ENCODE data around the gene NOD2.

NOD2 gene

DNA sequence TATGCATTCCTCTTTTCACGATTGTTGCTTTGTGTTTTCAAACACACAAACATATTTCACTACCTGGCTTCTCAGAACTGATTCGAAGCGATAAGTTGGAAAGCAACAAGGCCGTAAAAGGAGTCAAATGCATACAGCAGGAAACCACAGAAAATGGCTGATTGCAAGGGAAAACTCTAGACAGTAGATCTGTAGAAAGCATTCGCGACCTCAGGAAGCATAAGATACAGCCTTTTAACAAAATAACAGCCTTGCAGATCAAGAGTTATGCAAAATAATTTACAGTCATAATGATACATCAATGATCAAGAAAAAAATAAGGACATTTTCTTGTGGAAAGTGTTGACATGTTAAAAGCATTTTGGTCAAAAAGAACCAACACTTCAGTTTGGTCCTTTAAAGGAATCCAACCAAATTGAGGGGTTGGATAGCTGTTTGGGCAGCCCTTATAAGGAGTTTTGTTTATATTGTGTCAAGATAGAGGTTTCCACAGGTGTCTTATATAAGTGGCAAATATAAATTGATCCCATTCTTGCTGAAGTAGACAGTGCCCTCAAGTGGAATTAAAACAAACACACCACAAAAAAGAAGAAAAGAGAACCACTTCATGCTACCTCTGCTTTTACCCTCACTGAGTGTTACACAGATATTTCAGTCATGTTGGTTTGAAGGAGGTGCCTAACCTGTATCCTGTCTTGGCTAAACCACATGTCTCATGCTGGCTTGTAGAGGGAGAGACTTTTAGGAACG, 54.0 kb downstream of the NOD2 start:
- Mint-ChIP-seq H3K4me1 (peaks cover 59% of the 10 kb centered on the region), H3K9me3 (no peaks in the 10 kb centered on the region), H3K27me3 (no peaks in the 10 kb centered on the region), H3K27ac (ENCODE audit: low read depth) (peak overlapping the region; percentile 89), H3K36me3 (ENCODE audit: insufficient read depth) (peaks cover 61% of the 10 kb centered on the region), H3K4me3 (peak overlapping the region; percentile 70)
- ATAC-seq (replicated peaks; ENCODE audit: extremely low read depth, poor library complexity, severe bottlenecking) (peak; percentile 73), DNase-seq (ENCODE audit: low spot score in 2 of 2) (no peak)

DNA sequence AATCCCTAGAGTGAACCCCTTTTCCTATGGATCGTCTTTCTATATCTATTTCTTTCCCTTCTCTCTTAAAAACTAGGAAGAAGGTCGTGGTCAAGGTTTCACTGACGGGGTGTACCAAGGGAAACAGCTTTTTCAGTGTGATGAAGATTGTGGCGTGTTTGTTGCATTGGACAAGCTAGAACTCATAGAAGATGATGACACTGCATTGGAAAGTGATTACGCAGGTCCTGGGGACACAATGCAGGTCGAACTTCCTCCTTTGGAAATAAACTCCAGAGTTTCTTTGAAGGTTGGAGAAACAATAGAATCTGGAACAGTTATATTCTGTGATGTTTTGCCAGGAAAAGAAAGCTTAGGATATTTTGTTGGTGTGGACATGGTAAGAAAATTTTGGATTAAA, 58.1 kb downstream of the NOD2 start:
- peaks cover 64% of the 10 kb centered on the region for H3K36me3 Mint-ChIP-seq (ENCODE audit: insufficient read depth)

DNA sequence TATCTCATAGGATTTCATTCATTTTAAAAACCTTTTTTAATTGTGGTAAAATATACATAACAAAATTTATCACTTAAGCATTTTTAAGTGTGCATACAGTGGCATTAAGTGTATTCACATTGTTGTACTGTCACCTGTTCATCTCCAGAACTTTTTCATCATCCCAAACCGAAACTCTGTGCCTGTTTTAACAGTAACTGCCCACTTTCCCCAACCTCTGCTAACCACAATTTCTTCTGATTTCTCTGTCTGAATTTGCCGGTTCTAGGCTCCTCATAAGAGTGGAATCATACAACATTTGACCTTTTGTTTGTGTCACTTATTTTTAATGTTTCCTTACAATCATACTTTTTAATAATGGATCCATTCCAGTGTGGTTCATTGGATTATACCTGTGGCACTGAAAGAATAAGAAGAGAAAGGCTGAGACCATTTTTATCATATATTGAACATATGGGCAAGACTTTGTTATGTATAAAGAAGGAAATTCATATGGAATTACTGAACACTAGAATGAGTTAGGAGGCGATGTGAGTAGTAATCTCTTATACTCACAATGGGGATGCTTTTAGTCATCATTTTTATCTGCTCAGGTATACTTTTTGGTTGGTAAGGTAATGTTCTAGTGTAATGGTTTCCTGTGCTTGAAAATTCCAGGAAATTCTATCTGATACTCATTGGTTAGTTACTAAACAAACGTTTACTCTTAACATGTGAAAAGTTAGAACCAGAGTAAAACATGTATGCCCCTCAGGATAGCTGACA, 59.2 kb downstream of the NOD2 start:
- ATAC-seq (replicated peaks; ENCODE audit: extremely low read depth, poor library complexity, severe bottlenecking) (no peak), DNase-seq (ENCODE audit: low spot score in 2 of 2) (no peak)
- Mint-ChIP-seq H3K36me3 (ENCODE audit: insufficient read depth) (peaks cover 62% of the 10 kb centered on the region), H3K27me3 (no peaks in the 10 kb centered on the region), H3K4me3 (peak overlapping the region; percentile 4), H3K4me1 (peaks cover 51% of the 10 kb centered on the region), H3K27ac (ENCODE audit: low read depth) (no peak overlapping the region), H3K9me3 (no peaks in the 10 kb centered on the region)

More for the DNA sequence above, 58.1 kb downstream of the NOD2 start:
- Mint-ChIP-seq H3K4me3 (peak overlapping the region; percentile 43), H3K27me3 (no peaks in the 10 kb centered on the region), H3K9me3 (no peaks in the 10 kb centered on the region), H3K27ac (ENCODE audit: low read depth) (no peak overlapping the region), H3K4me1 (peaks cover 51% of the 10 kb centered on the region)
- ATAC-seq (replicated peaks; ENCODE audit: extremely low read depth, poor library complexity, severe bottlenecking): no peak
- DNase-seq (ENCODE audit: low spot score in 2 of 2): no peak

DNA sequence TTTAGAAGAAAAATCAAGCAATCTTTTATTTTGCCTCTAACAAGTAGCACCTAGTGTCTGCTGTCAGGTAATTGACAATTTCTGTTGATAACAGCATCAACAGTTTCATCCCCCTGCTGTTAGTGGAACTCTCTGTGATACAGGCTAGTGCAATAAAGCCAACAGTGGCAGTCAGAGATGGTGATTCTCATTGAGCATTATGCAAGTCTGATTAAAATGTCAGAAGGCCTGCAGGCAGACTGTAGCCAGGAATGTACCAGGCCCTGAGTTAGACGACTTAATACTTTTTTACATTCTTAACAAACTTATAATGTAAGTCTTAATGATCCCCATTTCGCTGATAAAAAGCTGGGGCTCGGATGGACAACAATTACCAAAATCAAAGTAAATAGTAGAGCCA, 63.1 kb downstream of the NOD2 start:
- no peaks in the 10 kb centered on the region for H3K27me3 Mint-ChIP-seq
- no peak for DNase-seq (ENCODE audit: low spot score in 2 of 2)
- no peak for ATAC-seq (replicated peaks; ENCODE audit: extremely low read depth, poor library complexity, severe bottlenecking)
- H3K4me3 Mint-ChIP-seq: no peak overlapping the region
- H3K9me3 Mint-ChIP-seq: no peaks in the 10 kb centered on the region
- peaks cover 60% of the 10 kb centered on the region for H3K36me3 Mint-ChIP-seq (ENCODE audit: insufficient read depth)
- H3K4me1 Mint-ChIP-seq: peaks cover 69% of the 10 kb centered on the region
- H3K27ac Mint-ChIP-seq (ENCODE audit: low read depth): no peak overlapping the region

DNA sequence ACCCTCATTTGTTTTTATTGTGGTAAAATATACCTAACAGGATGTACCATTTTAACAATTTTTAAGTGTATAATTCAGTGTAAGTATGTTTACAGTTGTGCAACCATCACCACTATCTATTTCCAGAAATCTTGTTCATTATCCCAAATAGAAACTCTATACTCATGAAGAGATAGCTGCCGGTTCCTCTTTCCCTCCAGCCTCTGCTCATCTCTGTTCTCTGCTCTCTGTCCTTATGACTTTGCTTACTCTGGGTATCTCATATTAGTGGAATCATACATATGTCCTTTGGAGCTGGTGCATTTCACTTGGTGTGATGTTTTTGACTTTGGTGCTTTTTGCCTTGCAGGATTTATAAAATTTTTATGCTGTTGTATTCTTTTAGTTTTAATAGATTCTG, 67.9 kb downstream of the NOD2 start:
- ATAC-seq (replicated peaks; ENCODE audit: extremely low read depth, poor library complexity, severe bottlenecking) (peak; percentile 32), DNase-seq (ENCODE audit: low spot score in 2 of 2) (no peak)
- Mint-ChIP-seq H3K4me3 (peak overlapping the region; percentile 28), H3K27me3 (no peaks in the 10 kb centered on the region), H3K36me3 (ENCODE audit: insufficient read depth) (peaks cover 60% of the 10 kb centered on the region), H3K9me3 (peaks cover 5% of the 10 kb centered on the region), H3K4me1 (peaks cover 83% of the 10 kb centered on the region), H3K27ac (ENCODE audit: low read depth) (no peak overlapping the region)

DNA sequence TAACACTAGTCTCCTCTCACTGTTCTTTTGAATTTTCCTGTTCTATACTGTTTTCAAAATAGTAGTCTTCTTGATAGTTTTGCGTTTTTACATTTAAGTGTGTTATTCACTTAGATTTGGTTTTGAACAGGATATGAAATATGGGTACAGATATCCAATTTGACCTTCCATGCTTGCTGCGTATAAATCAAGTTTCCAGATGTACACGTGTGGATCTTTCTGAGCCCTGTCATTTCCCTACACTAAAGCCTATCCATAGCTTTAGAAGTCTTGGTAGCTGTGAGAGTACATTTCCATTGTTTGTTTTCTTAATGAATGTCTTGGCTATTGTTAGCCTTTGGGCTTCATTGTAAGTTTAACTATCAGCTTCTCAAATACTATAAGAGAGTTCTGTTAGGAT, 68.8 kb downstream of the NOD2 start:
- no peak for ATAC-seq (replicated peaks; ENCODE audit: extremely low read depth, poor library complexity, severe bottlenecking)
- H3K36me3 Mint-ChIP-seq (ENCODE audit: insufficient read depth): peaks cover 59% of the 10 kb centered on the region
- peaks cover 84% of the 10 kb centered on the region for H3K4me1 Mint-ChIP-seq
- peaks cover 5% of the 10 kb centered on the region for H3K9me3 Mint-ChIP-seq
- no peak for DNase-seq (ENCODE audit: low spot score in 2 of 2)
- H3K27me3 Mint-ChIP-seq: no peaks in the 10 kb centered on the region
- peak overlapping the region; percentile 28 for H3K4me3 Mint-ChIP-seq
- peak overlapping the region; percentile 27 for H3K27ac Mint-ChIP-seq (ENCODE audit: low read depth)

DNA sequence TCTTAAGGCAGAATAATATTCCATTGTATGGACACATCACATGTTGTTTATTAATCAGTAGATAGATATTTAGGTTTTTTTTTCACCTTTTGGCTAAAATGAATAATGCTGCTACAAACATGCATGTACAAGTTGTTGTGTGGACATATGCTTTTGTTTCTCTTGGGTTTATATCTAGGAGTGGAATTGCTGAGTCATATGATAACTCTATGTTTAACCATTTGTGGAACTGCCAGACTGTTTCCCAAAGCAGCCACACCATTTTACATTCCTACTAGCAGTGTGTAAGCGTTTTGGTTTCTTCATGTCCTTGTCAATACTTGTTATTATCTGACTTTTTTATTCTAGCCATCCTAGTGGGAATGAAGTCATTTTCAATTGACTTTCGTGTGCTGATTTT, 69.8 kb downstream of the NOD2 start:
- DNase-seq (ENCODE audit: low spot score in 2 of 2): no peak
- Mint-ChIP-seq H3K27ac (ENCODE audit: low read depth) (no peak overlapping the region), H3K4me1 (peaks cover 83% of the 10 kb centered on the region), H3K27me3 (no peaks in the 10 kb centered on the region), H3K9me3 (peaks cover 5% of the 10 kb centered on the region), H3K4me3 (peak overlapping the region; percentile 41), H3K36me3 (ENCODE audit: insufficient read depth) (peaks cover 55% of the 10 kb centered on the region)
- ATAC-seq (replicated peaks; ENCODE audit: extremely low read depth, poor library complexity, severe bottlenecking): no peak

DNA sequence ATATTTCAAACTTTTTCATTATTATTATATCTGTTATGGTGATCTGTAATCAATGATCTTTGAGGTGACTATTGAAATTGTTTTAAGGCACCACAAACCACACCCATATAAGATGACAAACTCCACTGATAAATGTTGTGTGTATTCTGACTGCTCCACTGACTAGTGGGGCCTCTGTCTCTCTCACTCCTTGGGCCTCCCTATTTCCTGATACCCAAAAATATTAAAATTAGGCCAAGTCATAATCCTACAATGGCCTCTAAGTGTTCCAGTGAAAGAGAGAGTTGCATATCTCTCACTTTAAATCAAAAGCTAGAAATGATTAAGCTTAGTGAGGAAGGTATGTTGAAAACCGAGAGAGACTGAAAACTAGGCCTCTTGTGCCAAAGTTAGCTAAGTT, 71.9 kb downstream of the NOD2 start:
- Mint-ChIP-seq H3K9me3 (peaks cover 5% of the 10 kb centered on the region), H3K36me3 (ENCODE audit: insufficient read depth) (peaks cover 58% of the 10 kb centered on the region), H3K4me3 (peak overlapping the region; percentile 31), H3K27me3 (no peaks in the 10 kb centered on the region), H3K27ac (ENCODE audit: low read depth) (peak overlapping the region; percentile 38), H3K4me1 (peaks cover 82% of the 10 kb centered on the region)
- DNase-seq (ENCODE audit: low spot score in 2 of 2) (no peak), ATAC-seq (replicated peaks; ENCODE audit: extremely low read depth, poor library complexity, severe bottlenecking) (no peak)

DNA sequence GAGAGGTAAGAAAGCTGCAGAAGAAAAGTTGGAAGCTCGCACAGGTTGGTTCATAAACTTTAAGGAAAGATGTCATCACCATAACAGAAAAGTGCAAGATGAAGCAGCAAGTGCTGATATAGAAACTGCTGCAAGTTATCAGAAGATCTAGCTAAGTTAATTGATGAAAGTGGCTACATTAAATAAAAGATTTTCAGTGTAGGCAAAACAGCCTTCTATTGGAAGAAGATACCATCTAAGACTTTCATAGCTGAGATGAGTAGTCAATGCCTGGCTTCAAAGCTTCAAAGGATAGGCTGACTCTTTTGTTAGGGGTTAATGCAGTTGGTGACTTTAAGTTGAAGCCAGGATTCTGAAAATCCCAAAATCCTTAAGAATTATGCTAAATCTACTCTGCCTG, 72.5 kb downstream of the NOD2 start:
- H3K4me3 Mint-ChIP-seq: peak overlapping the region; percentile 31
- no peaks in the 10 kb centered on the region for H3K27me3 Mint-ChIP-seq
- peaks cover 76% of the 10 kb centered on the region for H3K4me1 Mint-ChIP-seq
- DNase-seq (ENCODE audit: low spot score in 2 of 2) (no peak), ATAC-seq (replicated peaks; ENCODE audit: extremely low read depth, poor library complexity, severe bottlenecking) (no peak)
- peaks cover 5% of the 10 kb centered on the region for H3K9me3 Mint-ChIP-seq
- peaks cover 58% of the 10 kb centered on the region for H3K36me3 Mint-ChIP-seq (ENCODE audit: insufficient read depth)
- peak overlapping the region; percentile 38 for H3K27ac Mint-ChIP-seq (ENCODE audit: low read depth)

DNA sequence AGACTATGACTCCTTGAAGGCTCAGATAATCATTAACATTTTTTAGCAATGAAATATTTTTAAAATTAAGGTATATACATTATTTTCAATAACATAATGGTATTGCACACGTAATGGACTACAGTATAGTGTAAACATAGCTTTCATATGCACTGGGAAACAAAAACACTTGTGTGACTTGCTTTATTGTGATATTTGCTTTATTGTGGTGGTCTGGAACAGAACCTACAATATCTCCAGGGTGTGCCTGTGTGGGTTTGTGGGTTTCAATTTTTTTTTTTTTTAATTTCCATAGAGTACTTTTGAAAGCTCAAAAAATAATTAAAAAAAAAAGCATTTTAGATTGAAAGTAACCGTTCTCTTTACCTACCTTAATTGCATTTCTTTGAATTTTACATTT, 73.8 kb downstream of the NOD2 start:
- Mint-ChIP-seq H3K27ac (ENCODE audit: low read depth) (peak overlapping the region; percentile 53), H3K4me1 (peaks cover 71% of the 10 kb centered on the region), H3K4me3 (no peak overlapping the region), H3K27me3 (no peaks in the 10 kb centered on the region), H3K36me3 (ENCODE audit: insufficient read depth) (peaks cover 51% of the 10 kb centered on the region), H3K9me3 (peaks cover 5% of the 10 kb centered on the region)
- ATAC-seq (replicated peaks; ENCODE audit: extremely low read depth, poor library complexity, severe bottlenecking) (no peak), DNase-seq (ENCODE audit: low spot score in 2 of 2) (no peak)

DNA sequence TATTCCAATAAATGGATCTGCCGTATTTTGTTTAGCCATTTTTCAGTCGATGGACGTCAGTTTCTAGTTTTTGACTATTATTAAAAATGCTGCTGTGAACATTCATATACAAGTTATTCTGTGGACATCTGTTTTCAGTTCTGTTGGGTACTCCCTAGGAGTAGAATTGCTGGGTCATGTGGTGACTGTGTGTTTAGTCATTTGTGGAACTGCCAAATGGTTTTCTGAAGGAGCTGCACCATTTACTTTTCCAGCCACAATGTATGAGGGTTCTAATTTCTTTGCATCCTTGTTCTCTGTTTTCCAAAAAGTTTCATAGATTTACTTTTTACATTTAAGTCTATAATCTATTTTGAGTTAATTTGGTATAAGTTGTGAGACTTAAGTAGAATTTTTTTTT, 78.0 kb downstream of the NOD2 start:
- no peak overlapping the region for H3K27ac Mint-ChIP-seq (ENCODE audit: low read depth)
- H3K4me1 Mint-ChIP-seq: peaks cover 57% of the 10 kb centered on the region
- ATAC-seq (replicated peaks; ENCODE audit: extremely low read depth, poor library complexity, severe bottlenecking) (no peak), DNase-seq (ENCODE audit: low spot score in 2 of 2) (no peak)
- H3K9me3 Mint-ChIP-seq: no peaks in the 10 kb centered on the region
- H3K36me3 Mint-ChIP-seq (ENCODE audit: insufficient read depth): peaks cover 36% of the 10 kb centered on the region
- H3K4me3 Mint-ChIP-seq: no peak overlapping the region
- H3K27me3 Mint-ChIP-seq: no peaks in the 10 kb centered on the region

DNA sequence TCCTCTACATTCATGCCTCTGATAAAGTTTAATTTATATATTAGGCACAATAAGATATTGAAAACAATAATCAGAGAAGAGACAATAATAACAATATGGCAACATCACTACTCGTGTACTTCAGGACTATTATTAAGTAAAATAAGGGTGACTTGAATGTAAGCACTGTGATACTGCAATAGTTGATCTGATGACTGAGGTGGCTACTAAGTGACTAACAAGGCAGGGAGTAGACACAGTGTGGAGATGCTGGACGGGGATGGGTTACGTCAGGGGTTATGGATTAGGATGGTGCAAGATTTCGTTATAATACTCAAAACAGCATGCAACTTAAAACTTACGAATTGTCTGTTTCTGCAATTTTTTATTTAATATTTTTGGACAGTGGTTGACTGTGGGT, 81.0 kb downstream of the NOD2 start:
- Mint-ChIP-seq H3K36me3 (ENCODE audit: insufficient read depth) (peaks cover 43% of the 10 kb centered on the region), H3K27me3 (no peaks in the 10 kb centered on the region), H3K4me1 (peaks cover 51% of the 10 kb centered on the region), H3K9me3 (no peaks in the 10 kb centered on the region), H3K4me3 (no peak overlapping the region), H3K27ac (ENCODE audit: low read depth) (no peak overlapping the region)
- ATAC-seq (replicated peaks; ENCODE audit: extremely low read depth, poor library complexity, severe bottlenecking) (no peak), DNase-seq (ENCODE audit: low spot score in 2 of 2) (no peak)

DNA sequence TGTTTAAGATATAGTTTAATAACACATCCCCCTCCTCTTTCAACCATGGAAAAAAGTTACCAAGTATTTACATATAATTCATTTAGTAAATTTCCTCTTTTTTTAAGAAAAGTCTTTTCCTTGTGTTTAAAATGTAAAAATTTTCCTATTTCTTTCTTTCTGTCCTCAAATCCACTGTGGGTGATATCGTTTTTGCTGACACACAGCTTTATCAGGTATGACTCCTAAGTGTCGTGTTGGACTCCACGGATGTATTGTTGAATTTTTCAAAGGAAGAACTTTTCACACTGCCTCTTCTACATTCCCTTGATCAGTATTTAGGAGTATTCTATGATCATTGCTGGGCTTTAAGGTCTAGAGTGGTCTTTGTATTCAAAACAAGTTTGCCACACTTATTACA, 81.6 kb downstream of the NOD2 start:
- no peak overlapping the region for H3K4me3 Mint-ChIP-seq
- peaks cover 46% of the 10 kb centered on the region for H3K36me3 Mint-ChIP-seq (ENCODE audit: insufficient read depth)
- ATAC-seq (replicated peaks; ENCODE audit: extremely low read depth, poor library complexity, severe bottlenecking) (no peak), DNase-seq (ENCODE audit: low spot score in 2 of 2) (no peak)
- no peaks in the 10 kb centered on the region for H3K9me3 Mint-ChIP-seq
- H3K4me1 Mint-ChIP-seq: peaks cover 48% of the 10 kb centered on the region
- peak overlapping the region; percentile 30 for H3K27ac Mint-ChIP-seq (ENCODE audit: low read depth)
- H3K27me3 Mint-ChIP-seq: no peaks in the 10 kb centered on the region
